HEK293 (cell line): ENCODE measurements around the gene WDFY3.

Source experiments
- SETDB1 ChIP-seq: IDR thresholded peaks from one replicate; pipeline ENCODE4 v1.6.1; 2017; ENCODE audit warnings: mild to moderate bottlenecking, low read length, moderate library complexity, mixed read lengths; ENCODE audit not compliant: insufficient read length
- YY1 ChIP-seq: fragments of 450-650 bp; formaldehyde crosslinking; IDR thresholded peaks from 2 replicates; pipeline ENCODE4 v1.5.1; 2018; ENCODE audit warnings: missing biosample characterization, missing genetic modification characterization
- ZBTB21 ChIP-seq: fragments of 450-650 bp; formaldehyde crosslinking; IDR thresholded peaks from 2 replicates; pipeline ENCODE4 v1.5.1; 2017; ENCODE audit warnings: missing biosample characterization, missing genetic modification characterization
- TF ChIP-seq, protein P1 (sequence below): fragments of 450-650 bp; formaldehyde crosslinking; IDR thresholded peaks from 2 replicates; pipeline ENCODE4 v1.5.1; 2016; ENCODE audit warnings: missing biosample characterization, missing genetic modification characterization
- TF ChIP-seq, protein P2 (sequence below): fragments of 450-650 bp; formaldehyde crosslinking; IDR thresholded peaks from 2 replicates; pipeline ENCODE4 v1.5.1; 2016; ENCODE audit warnings: missing biosample characterization, missing genetic modification characterization

DNA sequence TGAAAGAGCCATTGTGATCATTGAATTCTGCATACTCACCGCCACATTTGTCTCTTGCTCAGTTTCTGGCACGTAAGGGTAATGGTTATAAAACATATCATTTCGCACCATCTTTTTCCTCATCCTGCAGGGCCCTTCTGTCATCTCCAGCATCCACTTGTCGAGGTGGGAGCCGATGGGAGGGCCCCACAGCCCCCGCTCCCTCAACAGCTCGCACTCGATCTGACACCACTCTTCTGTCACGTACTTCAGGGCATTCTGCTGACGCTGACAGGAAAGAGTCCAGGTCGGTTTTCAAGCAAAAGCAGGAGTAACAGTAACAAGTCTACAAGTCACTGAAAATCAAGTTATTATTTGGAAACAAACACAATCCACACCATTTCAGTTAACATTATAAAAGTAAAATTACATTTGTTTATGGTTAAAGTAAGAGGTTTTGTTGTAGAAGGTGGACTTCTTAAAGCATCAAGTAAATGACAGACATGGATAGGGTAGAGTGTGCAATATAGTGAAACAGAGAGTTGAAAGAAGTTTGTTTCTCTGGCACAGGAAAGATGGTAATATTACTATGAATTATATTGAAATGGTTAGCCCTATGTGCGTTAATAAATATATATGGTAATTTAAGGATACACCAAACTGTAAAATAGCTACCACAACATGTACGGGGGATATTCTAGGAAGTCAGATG lies 233.0 kb downstream of the WDFY3 start:
- TF ChIP-seq, protein P1, sequence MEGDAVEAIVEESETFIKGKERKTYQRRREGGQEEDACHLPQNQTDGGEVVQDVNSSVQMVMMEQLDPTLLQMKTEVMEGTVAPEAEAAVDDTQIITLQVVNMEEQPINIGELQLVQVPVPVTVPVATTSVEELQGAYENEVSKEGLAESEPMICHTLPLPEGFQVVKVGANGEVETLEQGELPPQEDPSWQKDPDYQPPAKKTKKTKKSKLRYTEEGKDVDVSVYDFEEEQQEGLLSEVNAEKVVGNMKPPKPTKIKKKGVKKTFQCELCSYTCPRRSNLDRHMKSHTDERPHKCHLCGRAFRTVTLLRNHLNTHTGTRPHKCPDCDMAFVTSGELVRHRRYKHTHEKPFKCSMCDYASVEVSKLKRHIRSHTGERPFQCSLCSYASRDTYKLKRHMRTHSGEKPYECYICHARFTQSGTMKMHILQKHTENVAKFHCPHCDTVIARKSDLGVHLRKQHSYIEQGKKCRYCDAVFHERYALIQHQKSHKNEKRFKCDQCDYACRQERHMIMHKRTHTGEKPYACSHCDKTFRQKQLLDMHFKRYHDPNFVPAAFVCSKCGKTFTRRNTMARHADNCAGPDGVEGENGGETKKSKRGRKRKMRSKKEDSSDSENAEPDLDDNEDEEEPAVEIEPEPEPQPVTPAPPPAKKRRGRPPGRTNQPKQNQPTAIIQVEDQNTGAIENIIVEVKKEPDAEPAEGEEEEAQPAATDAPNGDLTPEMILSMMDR (tag by site-specific recombination): no peak
- no peak for TF ChIP-seq YY1
- TF ChIP-seq, protein P2, sequence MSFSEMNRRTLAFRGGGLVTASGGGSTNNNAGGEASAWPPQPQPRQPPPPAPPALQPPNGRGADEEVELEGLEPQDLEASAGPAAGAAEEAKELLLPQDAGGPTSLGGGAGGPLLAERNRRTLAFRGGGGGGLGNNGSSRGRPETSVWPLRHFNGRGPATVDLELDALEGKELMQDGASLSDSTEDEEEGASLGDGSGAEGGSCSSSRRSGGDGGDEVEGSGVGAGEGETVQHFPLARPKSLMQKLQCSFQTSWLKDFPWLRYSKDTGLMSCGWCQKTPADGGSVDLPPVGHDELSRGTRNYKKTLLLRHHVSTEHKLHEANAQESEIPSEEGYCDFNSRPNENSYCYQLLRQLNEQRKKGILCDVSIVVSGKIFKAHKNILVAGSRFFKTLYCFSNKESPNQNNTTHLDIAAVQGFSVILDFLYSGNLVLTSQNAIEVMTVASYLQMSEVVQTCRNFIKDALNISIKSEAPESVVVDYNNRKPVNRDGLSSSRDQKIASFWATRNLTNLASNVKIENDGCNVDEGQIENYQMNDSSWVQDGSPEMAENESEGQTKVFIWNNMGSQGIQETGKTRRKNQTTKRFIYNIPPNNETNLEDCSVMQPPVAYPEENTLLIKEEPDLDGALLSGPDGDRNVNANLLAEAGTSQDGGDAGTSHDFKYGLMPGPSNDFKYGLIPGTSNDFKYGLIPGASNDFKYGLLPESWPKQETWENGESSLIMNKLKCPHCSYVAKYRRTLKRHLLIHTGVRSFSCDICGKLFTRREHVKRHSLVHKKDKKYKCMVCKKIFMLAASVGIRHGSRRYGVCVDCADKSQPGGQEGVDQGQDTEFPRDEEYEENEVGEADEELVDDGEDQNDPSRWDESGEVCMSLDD: no peak
- TF ChIP-seq ZBTB21: no peak
- no peak for TF ChIP-seq SETDB1
